GM21526 (cell line): Measurements from ENCODE around the gene KRT23.

ENCODE experiments used
- ATAC-seq: cut with Tn5 transposase; IDR thresholded peaks from one replicate; pipeline ENCODE4 v1.9.1; 2021; ENCODE audit warnings: moderate library complexity; ENCODE audit not compliant: unreplicated experiment, low FRiP score

Gene KRT23

DNA sequence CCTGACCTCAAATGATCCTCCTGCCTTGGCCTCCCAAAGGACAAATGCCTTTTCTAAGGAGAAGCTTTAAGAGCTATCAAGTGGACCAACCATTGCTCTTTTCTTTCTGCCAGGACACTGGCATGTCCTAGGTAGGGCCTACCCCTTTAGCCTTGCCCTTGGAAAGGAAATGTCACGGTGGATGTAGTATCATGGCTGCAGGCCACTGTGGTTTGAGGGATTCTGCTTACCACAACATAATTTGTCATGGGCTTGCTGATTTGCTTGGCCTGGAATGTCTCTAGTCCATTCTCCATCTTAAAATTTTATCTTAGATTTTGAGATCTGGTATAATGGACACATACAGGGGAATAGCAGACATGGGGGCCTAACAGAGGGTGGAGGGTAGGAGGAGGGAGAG is 58.4 kb downstream of the KRT23 start:
- no peak for ATAC-seq

DNA sequence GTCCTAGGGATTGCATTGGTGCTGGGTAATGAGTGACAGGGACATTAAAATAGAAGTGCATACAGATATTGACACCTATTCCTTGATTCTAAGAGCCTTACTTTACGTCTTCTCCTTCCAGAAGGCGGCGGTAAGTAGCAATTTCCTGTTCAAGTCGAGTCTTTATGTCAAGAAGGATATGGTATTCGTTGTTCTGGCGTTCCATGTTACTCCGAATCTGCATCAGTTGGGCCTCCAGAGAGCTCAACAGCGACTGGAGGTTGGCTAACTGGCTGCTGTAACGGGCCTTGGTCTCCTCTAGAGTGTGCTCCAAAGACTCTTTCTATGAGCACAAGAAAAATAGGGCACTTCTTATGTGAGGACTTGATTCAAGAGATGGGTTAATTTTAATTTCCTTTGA is 59.4 kb downstream of the KRT23 start:
- ATAC-seq, result no peak

DNA sequence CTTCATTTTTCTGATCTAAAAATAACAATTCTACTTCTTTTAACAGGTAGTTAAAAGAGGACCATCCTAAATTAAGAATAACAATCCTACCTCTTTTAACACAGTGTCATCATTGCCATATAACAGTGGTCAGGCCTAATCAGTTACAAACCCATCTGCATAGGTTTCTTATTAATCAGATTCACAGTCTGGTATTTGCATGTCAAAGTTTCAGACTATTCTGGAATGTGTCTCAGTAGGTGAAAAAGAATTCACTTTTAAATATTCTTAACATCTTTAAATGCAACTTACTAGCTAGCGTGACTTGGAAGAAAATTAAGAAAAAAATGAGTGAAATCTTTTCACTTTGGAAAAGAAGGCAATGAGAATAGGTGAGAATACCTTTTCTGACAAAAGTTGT is 63.6 kb downstream of the KRT23 start:
- no peak for ATAC-seq

DNA sequence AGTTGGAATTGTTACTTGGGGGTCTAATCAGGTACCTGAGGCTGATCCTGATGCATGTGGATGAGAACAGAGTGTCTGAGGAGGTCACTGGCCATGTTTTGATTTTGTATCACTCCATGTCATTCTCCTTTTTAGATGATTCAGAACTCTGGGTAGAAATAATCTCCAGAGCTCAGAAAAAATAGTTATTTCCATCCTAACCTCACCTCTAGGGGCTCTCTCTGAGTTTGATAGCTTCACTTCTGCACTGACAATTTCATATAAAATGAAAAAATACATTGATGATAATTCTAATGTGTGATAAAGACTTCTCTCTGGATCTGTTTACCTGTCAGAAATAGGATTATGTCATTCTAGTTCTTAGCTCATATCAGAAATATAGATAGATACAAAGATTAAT is 64.2 kb downstream of the KRT23 start:
- ATAC-seq, result no peak
